IMR-90 (cell line): ENCODE measurements around the gene CNPY4. TPM values are rescaled to one million over a fixed set of nuclear protein-coding genes. Genes with fewer than 3 reads are reported as not detected.

Experiments
- ATAC-seq: fragments of 200-7000 bp; cut with Tn5 transposase; 2 replicates; pipeline ENCODE4 v1.9.1; 2020; ENCODE audit warnings: low read depth, mild to moderate bottlenecking, moderate library complexity
- BruUV-seq: library from RNA; stranded (reverse); fragments of 400-500 nt; replicated peaks from 2 replicates; lab custom pipeline; 2021; lab: Mats Ljungman, UMichigan
- CTCF ChIA-PET: fragments of 300-600 bp; formaldehyde crosslinking; extraction: SDS; loops from one replicate; lab custom pipeline; 2021; ENCODE audit warnings: antibody characterized with exemption; lab: Yijun Ruan, JAX
- POLR2A ChIA-PET: fragments of 300-600 bp; sonication (Branson Sonifier 250); formaldehyde crosslinking; loops from one replicate; lab custom pipeline; 2022; ENCODE audit warnings: antibody characterized with exemption; ENCODE audit not compliant: unreplicated experiment; lab: Charles Lee
- DNase-seq: peaks from one replicate; pipeline ENCODE4 v3.0.0; 2013
- H2AFZ ChIP-seq: replicated peaks from 2 replicates; pipeline ENCODE3; 2013; ENCODE audit warnings: low read length, mild to moderate bottlenecking; ENCODE audit not compliant: poor library complexity
- H2AK5ac ChIP-seq: 2 replicates; pipeline ENCODE4 v1.6.1; 2013; ENCODE audit warnings: low read depth, low read length, inconsistent platforms
- H2AK9ac ChIP-seq: replicated peaks from 2 replicates; pipeline ENCODE3; 2013; ENCODE audit warnings: mild to moderate bottlenecking, low read depth, low read length, moderate library complexity; ENCODE audit not compliant: poor library complexity
- H2BK120ac ChIP-seq: 2 replicates; pipeline ENCODE4 v1.6.1; 2013; ENCODE audit warnings: low read depth, low read length, inconsistent platforms
- H2BK15ac ChIP-seq: 3 replicates; pipeline ENCODE4 v1.6.1; 2013; ENCODE audit warnings: low read depth, low read length, inconsistent platforms
- H2BK20ac ChIP-seq: 2 replicates; pipeline ENCODE4 v1.6.1; 2013; ENCODE audit warnings: low read depth, mild to moderate bottlenecking, inconsistent platforms, low read length, moderate library complexity
- H2BK5ac ChIP-seq: 2 replicates; pipeline ENCODE4 v1.6.1; 2013; ENCODE audit warnings: mild to moderate bottlenecking, low read depth, low read length, inconsistent platforms; ENCODE audit not compliant: poor library complexity, severe bottlenecking
- H3K14ac ChIP-seq: replicated peaks from 2 replicates; pipeline ENCODE4 v1.6.1; 2013; ENCODE audit warnings: low read depth, low read length, inconsistent platforms
- H3K18ac ChIP-seq: 2 replicates; pipeline ENCODE4 v1.6.1; 2013; ENCODE audit warnings: low read depth, low read length, control low read depth
- H3K23ac ChIP-seq: 2 replicates; pipeline ENCODE4 v1.6.1; 2013; ENCODE audit warnings: low read depth, low read length, inconsistent platforms
- H3K27ac ChIP-seq: 2 replicates; pipeline ENCODE4 v1.5.1; 2013; ENCODE audit warnings: mild to moderate bottlenecking, control low read depth, low read length; ENCODE audit not compliant: insufficient read depth
- H3K27me3 ChIP-seq: 2 replicates; pipeline ENCODE4 v1.6.1; 2013; ENCODE audit warnings: low read length; ENCODE audit not compliant: control insufficient read depth, insufficient read depth
- H3K36me3 ChIP-seq: 2 replicates; pipeline ENCODE4 v1.6.1; 2013; ENCODE audit warnings: low read length, mixed read lengths; ENCODE audit not compliant: control insufficient read depth, insufficient read depth
- H3K4ac ChIP-seq: 2 replicates; pipeline ENCODE4 v1.6.1; 2013; ENCODE audit warnings: low read depth, low read length, inconsistent platforms
- H3K4me1 ChIP-seq: 2 replicates; pipeline ENCODE4 v1.6.1; 2013; ENCODE audit warnings: low read length, mixed read lengths; ENCODE audit not compliant: control insufficient read depth, insufficient read depth
- H3K4me2 ChIP-seq: 2 replicates; pipeline ENCODE4 v1.6.1; 2013; ENCODE audit warnings: low read depth, mild to moderate bottlenecking, control low read depth, low read length, moderate library complexity
- H3K4me3 ChIP-seq: 2 replicates; pipeline ENCODE4 v1.5.1; 2013; ENCODE audit warnings: low read depth, mild to moderate bottlenecking, control low read depth, low read length, moderate library complexity; ENCODE audit not compliant: insufficient read depth
- H3K56ac ChIP-seq: 2 replicates; pipeline ENCODE4 v1.6.1; 2013; ENCODE audit warnings: low read length, inconsistent platforms; ENCODE audit not compliant: insufficient read depth; ENCODE audit errors: extremely low read depth
- H3K79me1 ChIP-seq, 2 experiments: 2 replicates each; pipeline ENCODE4 v1.6.1; 2013; ENCODE audit warnings: low read length in 2 of 2, inconsistent platforms in 1 of 2, low read depth in 1 of 2
- H3K9ac ChIP-seq: 2 replicates; pipeline ENCODE4 v1.6.1; 2013; ENCODE audit warnings: low read depth, low read length, control low read depth
- H3K9me1 ChIP-seq: 2 replicates; pipeline ENCODE4 v1.6.1; 2013; ENCODE audit warnings: low read length, inconsistent platforms; ENCODE audit not compliant: insufficient read depth
- H3K9me3 ChIP-seq: 2 replicates; pipeline ENCODE4 v1.6.1; 2013; ENCODE audit warnings: low read length; ENCODE audit not compliant: control insufficient read depth, insufficient read depth
- H4K20me1 ChIP-seq: 2 replicates; pipeline ENCODE4 v1.6.1; 2013; ENCODE audit warnings: low read length, inconsistent platforms; ENCODE audit not compliant: insufficient read depth
- H4K5ac ChIP-seq: 2 replicates; pipeline ENCODE4 v1.6.1; 2013; ENCODE audit warnings: mild to moderate bottlenecking, low read depth, low read length, control low read depth
- H4K8ac ChIP-seq, 2 experiments: 2 replicates each; pipeline ENCODE4 v1.6.1; 2013; ENCODE audit warnings: low read depth in 2 of 2, low read length in 2 of 2, control low read depth in 1 of 2, inconsistent platforms in 1 of 2
- H4K91ac ChIP-seq: 2 replicates; pipeline ENCODE4 v1.6.1; 2013; ENCODE audit warnings: low read depth, low read length, inconsistent platforms; ENCODE audit not compliant: insufficient read depth
- CTCF ChIP-seq: conservative IDR thresholded peaks from 2 replicates; pipeline ENCODE4 v1.5.1; 2012; ENCODE audit warnings: mild to moderate bottlenecking, low read depth, low read length, improper control_type of control experiment
- ELK1 ChIP-seq: fragments of 150-350 bp; IDR thresholded peaks from 2 replicates; pipeline ENCODE4 v1.6.1; 2016; ENCODE audit warnings: low read depth, mild to moderate bottlenecking, low read length, moderate library complexity, borderline replicate concordance
- FOS ChIP-seq: fragments of 150-350 bp; IDR thresholded peaks from 2 replicates; pipeline ENCODE4 v1.6.1; 2016; ENCODE audit warnings: low read depth, low read length
- MAFK ChIP-seq: IDR thresholded peaks from 2 replicates; pipeline ENCODE4 v1.6.1; 2012; ENCODE audit warnings: low read depth, low read length, improper control_type of control experiment
- MAZ ChIP-seq: IDR thresholded peaks from 2 replicates; pipeline ENCODE4 v1.6.1; 2012; ENCODE audit warnings: low read depth, mild to moderate bottlenecking, low read length, improper control_type of control experiment, moderate library complexity, borderline replicate concordance
- NFE2L2 ChIP-seq: fragments of 150-350 bp; IDR thresholded peaks from 2 replicates; pipeline ENCODE4 v1.6.1; 2016; ENCODE audit warnings: low read depth, mild to moderate bottlenecking, low read length
- RFX5 ChIP-seq: IDR thresholded peaks from 2 replicates; pipeline ENCODE4 v1.8.0; 2012; ENCODE audit warnings: low read depth, mild to moderate bottlenecking, low read length, moderate library complexity
- SMC3 ChIP-seq: fragments of 150-350 bp; IDR thresholded peaks from 2 replicates; pipeline ENCODE4 v1.6.1; 2016; ENCODE audit warnings: low read depth, mild to moderate bottlenecking, antibody characterized with exemption, low read length, moderate library complexity
- WGBS, 2 experiments: methylation state at CpG; one replicate each; pipeline versions ENCODE4 v1.1.5 to v1.1.7; 2013; ENCODE audit warnings: missing lambda C conversion rate in 2 of 2; ENCODE audit not compliant: insufficient read length in 1 of 2; ENCODE audit errors: extremely low coverage in 2 of 2; 5-methylcytosine and 5-hydroxymethylcytosine counted together
- dilution Hi-C: fragments of 300-500 bp; cut with HindIII; formaldehyde crosslinking; loops from one replicate; pipeline ENCODE4 v1.14.3; 2018; ENCODE audit warnings: low sequenced_read_pairs; ENCODE audit not compliant: unreplicated experiment
- in situ Hi-C: fragments of 300-500 bp; cut with MboI; formaldehyde crosslinking; loops from 3 replicates; pipeline ENCODE4 v1.14.3; 2019; ENCODE audit warnings: low sequenced_read_pairs, inconsistent platforms, mixed read lengths
- intact Hi-C: fragments of 100-400 bp; cut with micrococcal nuclease; formaldehyde crosslinking; loops from 2 replicates; pipeline ENCODE4 v1.10.0; 2022
- polyA plus RNA-seq, 3 experiments: library from polyadenylated mRNA; depleted of rRNA; stranded (reverse); fragments of >200 nt; gene quantifications; 2 replicates each; pipeline ENCODE4 v1.2.3, GENCODE V29; 2012; ENCODE audit warnings: low replicate concordance in 1 of 3
- total RNA-seq: library from RNA; depleted of rRNA; stranded (reverse); fragments of >200 nt; gene quantifications from 2 replicates; pipeline ENCODE4 v1.2.3, GENCODE V29; 2012
- TF ChIP-seq, protein P1 (sequence below): fragments of 150-350 bp; IDR thresholded peaks from 2 replicates; pipeline ENCODE4 v1.6.1; 2017; ENCODE audit warnings: mild to moderate bottlenecking, antibody characterized with exemption, low read length, low read depth

The CNPY4 gene
- total and polyA plus RNA-seq, 2 of the 4 experiments (the other 2 are of a cell fraction) = 13.3 to 21.9 TPM

DNA sequence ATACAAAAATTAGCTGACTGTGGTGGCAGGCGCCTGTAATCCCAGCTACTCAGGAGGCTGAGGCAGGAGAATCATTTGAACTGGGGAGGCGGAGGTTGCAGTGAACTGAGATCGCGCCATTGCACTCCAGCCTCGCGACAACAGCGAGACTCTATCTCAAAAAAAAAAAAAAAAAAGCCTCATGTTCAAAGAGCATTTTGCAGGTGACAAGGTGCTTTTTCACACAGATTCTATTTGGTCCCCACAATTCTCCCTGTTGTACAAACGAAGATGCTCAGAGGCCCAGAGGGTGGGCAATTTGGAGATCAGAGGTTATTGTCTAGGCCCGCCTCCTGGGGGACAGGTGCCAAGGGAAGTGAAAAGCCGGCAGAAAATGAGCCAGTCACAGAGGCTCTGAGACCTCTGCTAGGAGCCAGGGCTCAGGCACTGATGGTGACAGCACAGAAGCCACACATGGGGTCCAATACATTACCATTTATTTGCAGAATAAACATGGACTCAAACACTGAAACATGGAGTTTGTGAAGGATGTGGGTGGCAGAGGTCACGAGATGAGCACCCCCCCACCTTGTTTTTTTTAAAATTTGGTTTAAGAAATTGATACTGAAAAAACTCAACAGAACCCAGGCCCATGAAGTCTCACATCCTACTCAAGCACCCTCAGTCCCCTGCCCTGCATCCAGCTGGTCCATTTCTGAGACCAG is 49.9 kb downstream of the CNPY4 start:
- Histone ChIP-seq H2AK5ac (no peak overlapping the region), H3K23ac (no peak overlapping the region), H3K36me3 (peaks cover 7% of the 10 kb centered on the region; the same call in 1 of the 2 replicates), H4K8ac (peak overlapping the region in 1 of 2 experiments; percentile 82; a peak in 2 of 4 replicates), H3K4ac (no peak overlapping the region), H3K4me3 (no peak overlapping the region), H3K14ac (no peak overlapping the region), H3K4me1 (peaks cover 6% of the 10 kb centered on the region), H3K56ac (no peak overlapping the region), H4K20me1 (no peaks in the 10 kb centered on the region), H4K91ac (no peak overlapping the region), H3K79me1 (peaks cover 0 to 8% of the 10 kb centered on the region in 2 experiments; a peak in 1 of 4 replicates), H2AK9ac (peak overlapping the region; percentile 65), H2BK20ac (no peak overlapping the region), H4K5ac (no peak overlapping the region), H3K27ac (no peak overlapping the region), H3K9ac (no peak overlapping the region), H2BK120ac (no peak overlapping the region), H2BK5ac (no peak overlapping the region), H3K9me1 (peaks cover 3% of the 10 kb centered on the region; the same call in 1 of the 2 replicates), H3K4me2 (no peak overlapping the region), H3K27me3 (no peaks in the 10 kb centered on the region), H2AFZ (no peak overlapping the region), H3K18ac (no peak overlapping the region), H3K9me3 (no peaks in the 10 kb centered on the region), H2BK15ac (no peak overlapping the region)
- dilution Hi-C loops (no loop called here), intact Hi-C loops (no loop called here), in situ Hi-C loops (no loop called here)
- CTCF ChIA-PET = no interaction called here
- BruUV-seq = no TSS peak
- no CpG with 5 or more reads among the region's 11 CpGs for WGBS, 2 experiments
- DNase-seq (no peak), ATAC-seq (no peak)
- no peak for TF ChIP-seq FOS
- TF ChIP-seq, protein P1, sequence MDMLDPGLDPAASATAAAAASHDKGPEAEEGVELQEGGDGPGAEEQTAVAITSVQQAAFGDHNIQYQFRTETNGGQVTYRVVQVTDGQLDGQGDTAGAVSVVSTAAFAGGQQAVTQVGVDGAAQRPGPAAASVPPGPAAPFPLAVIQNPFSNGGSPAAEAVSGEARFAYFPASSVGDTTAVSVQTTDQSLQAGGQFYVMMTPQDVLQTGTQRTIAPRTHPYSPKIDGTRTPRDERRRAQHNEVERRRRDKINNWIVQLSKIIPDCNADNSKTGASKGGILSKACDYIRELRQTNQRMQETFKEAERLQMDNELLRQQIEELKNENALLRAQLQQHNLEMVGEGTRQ = no peak
- TF ChIP-seq MAFK = no peak
- TF ChIP-seq RFX5 = no peak
- TF ChIP-seq CTCF = no peak
- TF ChIP-seq NFE2L2 = no peak
- no peak for TF ChIP-seq SMC3
- TF ChIP-seq MAZ = no peak
- no peak for TF ChIP-seq ELK1
- POLR2A ChIA-PET = no interaction called here
